ENCODE data around the gene KPNA4.
"Not testable (repeated sequence)": the region's sequence is repeated elsewhere in the genome, so short reads cannot be mapped to it uniquely, and the experiment has no call there.

- not testable (repeated sequence) for TF ChIP-seq EZH2 (IDR thresholded peaks at IDR 0.05; ENCODE audit: insufficient read depth, poor library complexity, severe bottlenecking); EZH2phosphoT487 (IDR thresholded peaks at IDR 0.05; ENCODE audit: insufficient read depth, low read depth)
Observed at GRCh38 chr3:160603845-160604244, 38.5 kb upstream of the KPNA4 start.

Measured in GM23248 (cell line).